ENCODE results near the gene ZEB1.

GRCh38 chr10:31381171-31381570, 62.2 kb downstream of the ZEB1 start:
- TF ChIP-seq INSM2 (tag by site-specific recombination; IDR thresholded peaks at IDR 0.05) (no peak), CTCF (tag by site-specific recombination; IDR thresholded peaks at IDR 0.05) (no peak), EGR2 (tag by site-specific recombination; IDR thresholded peaks at IDR 0.05; ENCODE audit: low read depth) (no peak), ELK4 (IDR thresholded peaks at IDR 0.05; ENCODE audit: borderline replicate concordance, low read depth, low read length) (no peak), REST (tag by site-specific recombination; IDR thresholded peaks at IDR 0.05) (no peak), ZNF274 (IDR thresholded peaks at IDR 0.05; ENCODE audit: low read length) (no peak), ZNF274 (tag by site-specific recombination; IDR thresholded peaks at IDR 0.05; ENCODE audit: borderline replicate concordance) (no peak), ZBTB26 (tag by site-specific recombination; optimal IDR thresholded peaks at IDR 0.05) (no peak)

Data from HEK293 (cell line).